H1 (cell line): ENCODE measurements around the gene MYO1G. TPM values are rescaled to one million over a fixed set of nuclear protein-coding genes. Genes with fewer than 3 reads are reported as not detected.

ENCODE experiments used
- CTCF ChIA-PET: fragments of 300-600 bp; sonication (Branson Sonifier 250); formaldehyde crosslinking; loops from one replicate; lab custom pipeline; 2021; ENCODE audit not compliant: partially characterized antibody; lab: Charles Lee
- POLR2A ChIA-PET: fragments of 300-600 bp; sonication (Branson Sonifier 250); formaldehyde crosslinking; loops from one replicate; lab custom pipeline; 2021; ENCODE audit warnings: inconsistent platforms; ENCODE audit not compliant: partially characterized antibody; lab: Charles Lee
- DNase-seq, 2 experiments: peaks; one replicate each; pipeline versions ENCODE4 v3.0.0 to v3.0.0-alpha.2; 2010 to 2022; ENCODE audit warnings: low spot score in 2 of 2, low read depth in 1 of 2, mixed read lengths in 1 of 2
- FAIRE-seq: peaks from 2 replicates; lab custom pipeline; 2011; peaks lifted over from hg19 to GRCh38; lab: Jason Lieb, UNC
- H2AFZ ChIP-seq: 2 replicates; pipeline ENCODE4 v1.8.1; 2012; ENCODE audit warnings: low read length, inconsistent platforms
- H2AK5ac ChIP-seq: 2 replicates; pipeline ENCODE4 v1.6.1; 2013; ENCODE audit warnings: low read depth, low read length
- H2BK120ac ChIP-seq: replicated peaks from 2 replicates; pipeline ENCODE3; 2013; ENCODE audit warnings: low read depth, low read length, inconsistent platforms
- H2BK12ac ChIP-seq: 2 replicates; pipeline ENCODE4 v1.6.1; 2013; ENCODE audit warnings: low read depth, low read length
- H2BK15ac ChIP-seq: 2 replicates; pipeline ENCODE4 v1.6.1; 2013; ENCODE audit warnings: low read length
- H2BK20ac ChIP-seq: 2 replicates; pipeline ENCODE4 v1.6.1; 2013; ENCODE audit warnings: low read length
- H2BK5ac ChIP-seq: 2 replicates; pipeline ENCODE4 v1.6.1; 2013; ENCODE audit warnings: low read depth, low read length
- H3K14ac ChIP-seq: 2 replicates; pipeline ENCODE4 v1.6.1; 2013; ENCODE audit warnings: inconsistent platforms; ENCODE audit not compliant: insufficient read length
- H3K18ac ChIP-seq: 2 replicates; pipeline ENCODE4 v1.6.1; 2013; ENCODE audit warnings: low read length; ENCODE audit errors: extremely low read depth
- H3K23ac ChIP-seq: 2 replicates; pipeline ENCODE4 v1.6.1; 2013; ENCODE audit warnings: inconsistent platforms; ENCODE audit not compliant: insufficient read length
- H3K23me2 ChIP-seq: 2 replicates; pipeline ENCODE4 v1.6.1; 2013; ENCODE audit warnings: low read depth, low read length
- H3K27ac ChIP-seq: 2 replicates; pipeline ENCODE4 v1.6.1; 2011; ENCODE audit warnings: low read depth, low read length, inconsistent platforms
- H3K27me3 ChIP-seq, 4 experiments: replicated peaks in 1 of 4; 1 replicate in 1 of 4; 2 replicates in 3 of 4; pipeline versions ENCODE4 v1.6.1 to v1.8.1; 2011 to 2013; ENCODE audit warnings: low read length in 3 of 4, mild to moderate bottlenecking in 3 of 4, inconsistent platforms in 2 of 4, mixed read lengths in 2 of 4, moderate library complexity in 1 of 4; ENCODE audit not compliant: control insufficient read depth in 3 of 4, insufficient read depth in 3 of 4; ENCODE audit errors: extremely low read depth in 1 of 4
- H3K36me3 ChIP-seq, 4 experiments: 2 replicates each; pipeline versions ENCODE4 v1.6.1 to v1.8.1; 2011 to 2013; ENCODE audit warnings: mild to moderate bottlenecking in 4 of 4, low read length in 3 of 4, moderate library complexity in 2 of 4, control low read depth in 1 of 4, inconsistent platforms in 1 of 4; ENCODE audit not compliant: insufficient read depth in 4 of 4, control insufficient read depth in 2 of 4
- H3K4ac ChIP-seq: replicated peaks from 2 replicates; pipeline ENCODE3; 2013; ENCODE audit warnings: low read length, low read depth, mixed read lengths, inconsistent platforms; ENCODE audit not compliant: insufficient read length
- H3K4me1 ChIP-seq, 4 experiments: replicated peaks in 1 of 4; 1 replicate in 1 of 4; 2 replicates in 3 of 4; pipeline versions ENCODE4 v1.6.1 to v1.8.1; 2011 to 2013; ENCODE audit warnings: low read length in 3 of 4, inconsistent platforms in 2 of 4, mixed read lengths in 1 of 4; ENCODE audit not compliant: insufficient read depth in 4 of 4, control insufficient read depth in 3 of 4
- H3K4me2 ChIP-seq, 2 experiments: 2 replicates each; pipeline versions ENCODE4 v1.6.1 to v1.8.1; 2011 to 2013; ENCODE audit warnings: low read depth in 2 of 2, low read length in 2 of 2, control low read depth in 1 of 2, inconsistent platforms in 1 of 2, mild to moderate bottlenecking in 1 of 2; ENCODE audit not compliant: insufficient read depth in 1 of 2
- H3K4me3 ChIP-seq, 4 experiments: fragments of 200-600, 300-600 bp in 1 of 4; sonication (generic), shearing (Covaris generic), sonication (Bioruptor Twin) in 1 of 4; 2 replicates each; pipeline versions ENCODE4 v1.5.1 to v1.8.1; 2011 to 2016; ENCODE audit warnings: low read length in 4 of 4, low read depth in 3 of 4, control low read depth in 2 of 4, inconsistent platforms in 2 of 4, mild to moderate bottlenecking in 2 of 4, mixed read lengths in 1 of 4, moderate library complexity in 1 of 4; ENCODE audit not compliant: insufficient read depth in 2 of 4; ENCODE audit errors: extremely low read depth in 1 of 4
- H3K56ac ChIP-seq: replicated peaks from 2 replicates; pipeline ENCODE3; 2013; ENCODE audit warnings: low read depth, mild to moderate bottlenecking, mixed read lengths, low read length, inconsistent platforms; ENCODE audit not compliant: insufficient read length
- H3K79me1 ChIP-seq: 2 replicates; pipeline ENCODE4 v1.6.1; 2013; ENCODE audit warnings: low read depth, low read length, control low read depth
- H3K79me2 ChIP-seq, 2 experiments: 2 replicates each; pipeline versions ENCODE4 v1.6.1 to v1.8.1; 2012 to 2013; ENCODE audit warnings: low read length in 2 of 2, mild to moderate bottlenecking in 2 of 2, inconsistent platforms in 1 of 2; ENCODE audit not compliant: insufficient read depth in 2 of 2, control insufficient read depth in 1 of 2
- H3K9ac ChIP-seq, 4 experiments: replicated peaks in 1 of 4; 1 replicate in 1 of 4; 2 replicates in 3 of 4; pipeline versions ENCODE4 v1.6.1 to v1.8.1; 2011 to 2013; ENCODE audit warnings: low read depth in 3 of 4, low read length in 3 of 4, control low read depth in 2 of 4, mild to moderate bottlenecking in 2 of 4, moderate library complexity in 2 of 4, inconsistent platforms in 1 of 4; ENCODE audit errors: extremely low read depth in 1 of 4
- H3K9me3 ChIP-seq, 2 experiments: 2 replicates each; pipeline versions ENCODE4 v1.6.1 to v1.8.1; 2012 to 2013; ENCODE audit warnings: mild to moderate bottlenecking in 2 of 2, moderate library complexity in 2 of 2, control low read depth in 1 of 2, inconsistent platforms in 1 of 2, low read depth in 1 of 2, low read length in 1 of 2, mixed read lengths in 1 of 2; ENCODE audit not compliant: insufficient read depth in 2 of 2
- H4K20me1 ChIP-seq, 2 experiments: replicated peaks in 1 of 2; 2 replicates each; pipeline versions ENCODE3 to v1.8.1; 2011 to 2013; ENCODE audit warnings: inconsistent platforms in 2 of 2, low read length in 2 of 2, mild to moderate bottlenecking in 1 of 2; ENCODE audit not compliant: insufficient read depth in 2 of 2, control insufficient read depth in 1 of 2
- H4K5ac ChIP-seq: 2 replicates; pipeline ENCODE4 v1.6.1; 2013; ENCODE audit warnings: low read length, low read depth, mixed read lengths, inconsistent platforms; ENCODE audit not compliant: insufficient read length
- H4K8ac ChIP-seq: 2 replicates; pipeline ENCODE4 v1.8.0; 2013; ENCODE audit warnings: mild to moderate bottlenecking, moderate library complexity, low read length, inconsistent platforms; ENCODE audit not compliant: insufficient read depth; ENCODE audit errors: extremely low read depth
- H4K91ac ChIP-seq: replicated peaks from 2 replicates; pipeline ENCODE3; 2013; ENCODE audit warnings: low read length, mixed read lengths, inconsistent platforms; ENCODE audit not compliant: insufficient read length
- ASH2L ChIP-seq: fragments of 200-600, 300-600 bp; sonication (generic); IDR thresholded peaks from one replicate; pipeline ENCODE4 v1.7.1; 2017; ENCODE audit warnings: low read length
- JUN ChIP-seq: IDR thresholded peaks from 2 replicates; pipeline ENCODE4 v1.6.1; 2011; ENCODE audit warnings: low read depth, mild to moderate bottlenecking, improper control_type of control experiment, low read length
- KDM1A ChIP-seq: fragments of 200-600, 300-600 bp; sonication (generic); IDR thresholded peaks from 2 replicates; pipeline ENCODE4 v1.7.1; 2016; ENCODE audit warnings: mild to moderate bottlenecking, low read length, borderline replicate concordance
- SRF ChIP-seq: IDR thresholded peaks from 2 replicates; pipeline ENCODE4 v1.6.1; 2011; ENCODE audit warnings: mild to moderate bottlenecking, low read depth, low read length, moderate library complexity
- SUZ12 ChIP-seq: fragments of 200-600 bp; sonication (generic); IDR thresholded peaks from 2 replicates; pipeline ENCODE4 v1.6.1; 2012; ENCODE audit warnings: mild to moderate bottlenecking, inconsistent platforms, low read length, moderate library complexity, mixed read lengths
- TAF7 ChIP-seq: optimal IDR thresholded peaks from 2 replicates; pipeline ENCODE3; 2011; ENCODE audit warnings: low read depth, mild to moderate bottlenecking, inconsistent platforms, low read length, moderate library complexity, borderline replicate concordance
- YY1 ChIP-seq: IDR thresholded peaks from 2 replicates; pipeline ENCODE4 v1.6.1; 2011; ENCODE audit warnings: low read depth, mild to moderate bottlenecking, low read length
- polyA plus RNA-seq, 7 experiments: library from polyadenylated mRNA; depleted of rRNA in 3 of 7; stranded (reverse) in 5 of 7; unstranded in 2 of 7; fragments of >200 nt in 5 of 7; fragments of 200-250 nt in 2 of 7; gene quantifications; 1 replicate in 5 of 7; 2 replicates in 1 of 7; 4 replicates in 1 of 7; pipeline versions ENCODE4 v1.2.1 to v1.2.3, GENCODE V29; 2011 to 2013; ENCODE audit warnings: missing spikeins in 2 of 7, mixed read lengths in 2 of 7
- total RNA-seq: library from RNA; stranded (reverse); fragmentation: NEBNext Ultra II Directional; extraction: Animal tissue kit (Norgen Biotek cat#: 25700); gene quantifications from 2 replicates; pipeline ENCODE4 v1.2.1, GENCODE V29; 2021

MYO1G gene
- total and polyA plus RNA-seq, 2 of the 8 experiments (the other 6 are each of a cell fraction or from before 2014, with no cell fraction given) = 0.08 to 0.19 TPM

DNA sequence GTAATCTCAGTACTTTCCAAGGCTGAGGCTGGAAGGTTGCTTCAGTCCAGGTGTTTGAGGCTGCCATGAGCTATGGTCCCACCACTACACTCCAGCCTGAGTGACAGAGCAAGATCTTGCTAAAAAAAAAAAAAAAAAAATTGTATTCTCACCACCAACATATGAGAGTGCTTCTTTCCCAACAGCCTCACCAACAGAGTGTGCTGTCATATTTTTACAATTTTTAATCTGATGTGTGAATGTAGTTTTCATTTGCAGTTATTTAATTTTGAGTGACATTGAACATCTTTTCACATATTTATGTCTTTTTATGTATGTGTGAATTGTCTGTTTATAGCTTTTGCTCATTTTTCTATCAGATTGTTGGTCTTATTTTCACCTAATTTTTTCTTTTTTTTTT is 35.2 kb downstream of the MYO1G start:
- Histone ChIP-seq H3K4ac (no peak overlapping the region), H3K4me2 (no peak overlapping the region), H3K79me2 (no peaks in the 10 kb centered on the region), H4K20me1 (no peaks in the 10 kb centered on the region), H3K4me3 (no peak overlapping the region), H4K5ac (no peak overlapping the region), H3K9me3 (no peaks in the 10 kb centered on the region), H3K79me1 (no peaks in the 10 kb centered on the region), H3K4me1 (no peaks in the 10 kb centered on the region), H3K14ac (no peak overlapping the region), H2AK5ac (no peak overlapping the region), H3K27me3 (no peaks in the 10 kb centered on the region), H4K91ac (no peak overlapping the region), H3K9ac (no peak overlapping the region), H2BK15ac (no peak overlapping the region), H2BK12ac (no peak overlapping the region), H3K36me3 (no peaks in the 10 kb centered on the region), H3K18ac (no peak overlapping the region), H4K8ac (no peak overlapping the region), H2BK5ac (no peak overlapping the region), H3K27ac (no peak overlapping the region), H2BK20ac (no peak overlapping the region), H2BK120ac (no peak overlapping the region), H2AFZ (no peak overlapping the region), H3K56ac (no peak overlapping the region), H3K23ac (no peak overlapping the region), H3K23me2 (peaks cover 4% of the 10 kb centered on the region; the same call in 1 of the 2 replicates)
- TF ChIP-seq SUZ12 (no peak), TAF7 (no peak), KDM1A (no peak), ASH2L (no peak), SRF (no peak), JUN (no peak), YY1 (no peak)
- POLR2A ChIA-PET = no interaction called here
- CTCF ChIA-PET = interaction anchor here (0.7 to 1.0 kb wide), 2 partner anchors 11 to 30 kb away, joined by 3 to 4 read pairs; no protein-coding TSS in a partner anchor
- FAIRE-seq (no peak), DNase-seq (no peak)
